GM23338 (cell line): ENCODE data around the gene PHYH. TPM values are rescaled to one million over a fixed set of nuclear protein-coding genes. Genes with fewer than 3 reads are reported as not detected.

Experiments
- ATAC-seq: fragments of 200-7000 bp; cut with Tn5 transposase; 3 replicates; pipeline ENCODE4 v1.9.1; 2020
- DNase-seq: peaks from one replicate; pipeline ENCODE4 v3.0.0-alpha.2; 2015; ENCODE audit warnings: low spot score
- H2AFZ ChIP-seq: fragments of 200-600 bp; sonication (generic); 2 replicates; pipeline ENCODE4 v1.8.0; 2016; ENCODE audit warnings: antibody characterized with exemption, mild to moderate bottlenecking, moderate library complexity
- H3F3A ChIP-seq: fragments of 200-600 bp; sonication (generic); replicated peaks from 2 replicates; pipeline ENCODE4 v1.8.0; 2017; ENCODE audit warnings: antibody characterized with exemption, mixed run types, low read depth
- H3K27ac ChIP-seq: fragments of 200-600 bp; sonication (generic); 2 replicates; pipeline ENCODE4 v1.6.1; 2016; ENCODE audit warnings: low read depth
- H3K27me3 ChIP-seq: fragments of 200-600 bp; sonication (generic); 2 replicates; pipeline ENCODE4 v1.8.0; 2016; ENCODE audit warnings: mild to moderate bottlenecking, mixed run types, moderate library complexity; ENCODE audit not compliant: insufficient read depth
- H3K36me3 ChIP-seq: fragments of 200-600 bp; sonication (generic); 2 replicates; pipeline ENCODE4 v1.8.0; 2016; ENCODE audit warnings: mild to moderate bottlenecking; ENCODE audit not compliant: insufficient read depth
- H3K4me1 ChIP-seq: fragments of 200-600 bp; sonication (generic); 2 replicates; pipeline ENCODE4 v1.8.0; 2016; ENCODE audit warnings: mild to moderate bottlenecking, moderate library complexity; ENCODE audit not compliant: insufficient read depth
- H3K4me2 ChIP-seq: fragments of 200-600 bp; sonication (generic); 2 replicates; pipeline ENCODE4 v1.7.1; 2017; ENCODE audit warnings: mixed run types
- H3K4me3 ChIP-seq: fragments of 200-600 bp; sonication (generic); 2 replicates; pipeline ENCODE4 v1.6.1; 2016; ENCODE audit warnings: mixed run types
- H3K79me2 ChIP-seq: fragments of 200-600 bp; sonication (generic); replicated peaks from 2 replicates; pipeline ENCODE4 v1.8.0; 2017; ENCODE audit warnings: mild to moderate bottlenecking; ENCODE audit not compliant: insufficient read depth
- H3K9me2 ChIP-seq: fragments of 200-600 bp; sonication (generic); 2 replicates; pipeline ENCODE4 v1.8.0; 2017; ENCODE audit not compliant: insufficient read depth
- H4K20me1 ChIP-seq: fragments of 200-600 bp; sonication (generic); replicated peaks from 2 replicates; pipeline ENCODE4 v1.8.0; 2017; ENCODE audit warnings: mild to moderate bottlenecking; ENCODE audit not compliant: insufficient read depth
- H3K27ac Mint-ChIP-seq: 2 replicates; pipeline ENCODE4 v1.8.0; 2020; ENCODE audit warnings: inconsistent platforms, mild to moderate bottlenecking, moderate library complexity, mixed read lengths
- H3K27me3 Mint-ChIP-seq: 3 replicates; pipeline ENCODE4 v1.8.0; 2022; ENCODE audit warnings: low read depth, mild to moderate bottlenecking, moderate library complexity, mixed read lengths, inconsistent platforms; ENCODE audit not compliant: insufficient read depth, poor library complexity
- H3K36me3 Mint-ChIP-seq: 3 replicates; pipeline ENCODE4 v1.8.0; 2021; ENCODE audit warnings: low read depth, mild to moderate bottlenecking, inconsistent platforms, moderate library complexity, mixed read lengths
- H3K4me1 Mint-ChIP-seq: 3 replicates; pipeline ENCODE4 v1.8.0; 2020; ENCODE audit warnings: mild to moderate bottlenecking, inconsistent platforms, mixed read lengths
- H3K4me3 Mint-ChIP-seq: 3 replicates; pipeline ENCODE4 v1.8.0; 2021; ENCODE audit warnings: moderate library complexity, mild to moderate bottlenecking, inconsistent platforms, mixed read lengths
- H3K9me3 Mint-ChIP-seq: 3 replicates; pipeline ENCODE4 v1.8.0; 2020; ENCODE audit warnings: moderate library complexity, mild to moderate bottlenecking, inconsistent platforms, mixed read lengths
- CREB1 ChIP-seq: fragments of 250-450 bp; sonication (Bioruptor Pico); IDR thresholded peaks from 2 replicates; pipeline ENCODE4 v1.5.0; 2020; ENCODE audit warnings: low read depth, mild to moderate bottlenecking, moderate library complexity
- CTCF ChIP-seq, 2 experiments: fragments of 200-600 bp in 1 of 2; sonication (generic) in 1 of 2; conservative IDR thresholded peaks; 2 replicates each; pipeline versions ENCODE4 v1.5.1 to v1.6.1; 2016 to 2017; ENCODE audit warnings: antibody characterized with exemption in 2 of 2, low read depth in 2 of 2, mild to moderate bottlenecking in 2 of 2, moderate library complexity in 1 of 2
- ETS1 ChIP-seq: IDR thresholded peaks from 2 replicates; pipeline ENCODE4 v1.6.1; 2016; ENCODE audit warnings: antibody characterized with exemption
- EZH2 ChIP-seq: fragments of 200-600 bp; sonication (generic); IDR thresholded peaks from one replicate; pipeline ENCODE4 v1.8.0; 2017; ENCODE audit warnings: antibody characterized with exemption, mild to moderate bottlenecking, low read depth; ENCODE audit not compliant: unreplicated experiment
- EZH2phosphoT487 ChIP-seq: fragments of 200-600 bp; sonication (generic); IDR thresholded peaks from one replicate; pipeline ENCODE4 v1.8.1; 2018; ENCODE audit warnings: antibody characterized with exemption; ENCODE audit not compliant: unreplicated experiment
- JUNB ChIP-seq: IDR thresholded peaks from one replicate; pipeline ENCODE4 v1.6.1; 2016; ENCODE audit warnings: antibody characterized with exemption; ENCODE audit not compliant: unreplicated experiment
- NANOG ChIP-seq: IDR thresholded peaks from 2 replicates; pipeline ENCODE4 v1.6.1; 2016; ENCODE audit warnings: antibody characterized with exemption, borderline replicate concordance
- POLR2AphosphoS5 ChIP-seq: IDR thresholded peaks from 2 replicates; pipeline ENCODE4 v1.6.1; 2016; ENCODE audit warnings: antibody characterized with exemption, low read depth
- REST ChIP-seq: IDR thresholded peaks from one replicate; pipeline ENCODE4 v1.6.1; 2018; ENCODE audit warnings: antibody characterized with exemption; ENCODE audit not compliant: unreplicated experiment
- STAT1 ChIP-seq: IDR thresholded peaks from one replicate; pipeline ENCODE4 v1.6.1; 2016; ENCODE audit warnings: antibody characterized with exemption; ENCODE audit not compliant: unreplicated experiment
- ZNF114 ChIP-seq: fragments of 250-450 bp; sonication (Bioruptor Pico); IDR thresholded peaks from 2 replicates; pipeline ENCODE4 v1.5.0; 2020; ENCODE audit warnings: mild to moderate bottlenecking, moderate library complexity
- ZNF331 ChIP-seq: fragments of 250-450 bp; sonication (Bioruptor Pico); IDR thresholded peaks from 2 replicates; pipeline ENCODE4 v1.5.0; 2020; ENCODE audit warnings: low read depth, mild to moderate bottlenecking, moderate library complexity
- ZNF462 ChIP-seq: fragments of 250-450 bp; sonication (Bioruptor Pico); IDR thresholded peaks from 2 replicates; pipeline ENCODE4 v1.5.0; 2020; ENCODE audit warnings: mild to moderate bottlenecking, moderate library complexity
- polyA plus RNA-seq: library from polyadenylated mRNA; unstranded; fragments of >200 nt; fragmentation: Nextera tagmentation; extraction: Ambion mirVana; gene quantifications from 2 replicates; pipeline ENCODE4 v1.2.1, GENCODE V29; 2016
- total RNA-seq: library from RNA; depleted of rRNA; stranded (reverse); fragments of >200 nt; shearing (Covaris generic); gene quantifications from 2 replicates; pipeline ENCODE4 v1.2.3, GENCODE V29; 2014

PHYH gene
- total and polyA plus RNA-seq, 2 experiments from 2014 or later, result 10.9 to 29.8 TPM

- Histone ChIP-seq H2AFZ (no peak overlapping the region), H3K9me2 (no peaks in the 10 kb centered on the region; the same call in 1 of the 2 replicates), H3K36me3 (no peaks in the 10 kb centered on the region), H3F3A (no peaks in the 10 kb centered on the region), H3K4me2 (no peak overlapping the region), H3K4me3 (no peak overlapping the region), H3K79me2 (no peaks in the 10 kb centered on the region), H3K4me1 (no peaks in the 10 kb centered on the region), H3K27me3 (no peaks in the 10 kb centered on the region), H4K20me1 (no peaks in the 10 kb centered on the region), H3K27ac (no peak overlapping the region)
- TF ChIP-seq CREB1, result no peak
- no peak for TF ChIP-seq ZNF114 (CRISPR knock-in tag)
- TF ChIP-seq POLR2AphosphoS5, result no peak
- TF ChIP-seq NANOG, result no peak
- TF ChIP-seq EZH2phosphoT487, result no peak
- TF ChIP-seq JUNB, result no peak
- TF ChIP-seq CTCF (conservative IDR thresholded peaks at IDR 0.05; ENCODE audit: low read depth in 2 of 2), result no peak
- TF ChIP-seq REST, result no peak
- TF ChIP-seq EZH2, result no peak
- no peak for TF ChIP-seq ETS1
- TF ChIP-seq ZNF331 (CRISPR knock-in tag), result no peak
- no peak for TF ChIP-seq ZNF462
- no peak for TF ChIP-seq STAT1
- no peaks in the 10 kb centered on the region for H3K4me1 Mint-ChIP-seq
- no peak for DNase-seq
- ATAC-seq, result no peak
- no peaks in the 10 kb centered on the region for H3K9me3 Mint-ChIP-seq
- no peak overlapping the region for H3K27ac Mint-ChIP-seq
- H3K4me3 Mint-ChIP-seq, result no peak overlapping the region
- H3K36me3 Mint-ChIP-seq, result no peaks in the 10 kb centered on the region
- H3K27me3 Mint-ChIP-seq, result peaks cover 6% of the 10 kb centered on the region
Observed at GRCh38 chr10:13241613-13242012, 58.3 kb downstream of the PHYH start.
